Measurements from ENCODE around the gene MAPK7.

The MAPK7 gene

GRCh38 chr17:19379361-19380065, 1.2 kb downstream of the MAPK7 start:
- TF ChIP-seq SCRT2 (tag by site-specific recombination; IDR thresholded peaks at IDR 0.05) (no peak), ZNF174 (tag by site-specific recombination; IDR thresholded peaks at IDR 0.05) (no peak), ZNF274 (IDR thresholded peaks at IDR 0.05; ENCODE audit: low read length) (no peak), ZNF274 (tag by site-specific recombination; IDR thresholded peaks at IDR 0.05; ENCODE audit: borderline replicate concordance) (no peak), ZNF677 (tag by site-specific recombination; IDR thresholded peaks at IDR 0.05) (no peak)
- H3K27ac ChIP-seq (ENCODE audit: extremely low read depth, low read depth, low read length): no peak overlapping the region
- H3K9me3 ChIP-seq (ENCODE audit: control insufficient read depth, insufficient read depth, low read depth, low read length): no peaks in the 10 kb centered on the region
- ChIA-PET POLR2A (interaction anchor here (2.5 kb wide), 1 partner anchor 9 kb away, joined by 57 read pairs; the partner anchor contains the start of gene MFAP4), CTCF (interaction anchor here (1.1 to 3.9 kb wide), 2 partner anchors 17 to 427 kb away, joined by 4 to 33 read pairs; partner anchors contain the start of gene B9D1)
- H3K4me1 ChIP-seq (ENCODE audit: control insufficient read depth, insufficient read depth, low read length): peaks cover 8% of the 10 kb centered on the region
- H3K36me3 ChIP-seq (ENCODE audit: control insufficient read depth in 2 of 2, insufficient read depth in 1 of 2, low read length in 2 of 2): peaks cover 24 to 54% of the 10 kb centered on the region in 2 experiments
- peak overlapping the region; percentile 69 for H3K4me3 ChIP-seq (ENCODE audit: low read depth, low read length)

GRCh38 chr17:19380481-19381301, 2.4 kb downstream of the MAPK7 start:
- ChIA-PET CTCF (interaction anchor here (3.9 kb wide), 1 partner anchor 18 kb away, joined by 33 read pairs; the partner anchor contains the start of gene B9D1), POLR2A (no interaction called here)

GRCh38 chr17:19381361-19381740, 3.1 kb downstream of the MAPK7 start:
- Histone ChIP-seq H3K9me3 (ENCODE audit: control insufficient read depth, insufficient read depth, low read depth, low read length) (no peaks in the 10 kb centered on the region), H3K4me1 (ENCODE audit: control insufficient read depth, insufficient read depth, low read length) (peaks cover 12% of the 10 kb centered on the region), H3K27ac (ENCODE audit: extremely low read depth, low read depth, low read length) (no peak overlapping the region), H3K4me3 (ENCODE audit: low read depth, low read length) (no peak overlapping the region), H3K36me3 (ENCODE audit: control insufficient read depth in 2 of 2, insufficient read depth in 1 of 2, low read length in 2 of 2) (peaks cover 24 to 64% of the 10 kb centered on the region in 2 experiments)
- ChIA-PET CTCF (no interaction called here), POLR2A (no interaction called here)
- TF ChIP-seq GLIS2 (tag by site-specific recombination; IDR thresholded peaks at IDR 0.05) (no peak), PATZ1 (tag by site-specific recombination; IDR thresholded peaks at IDR 0.05) (no peak), ZNF169 (tag by site-specific recombination; IDR thresholded peaks at IDR 0.05) (no peak), ZNF785 (tag by site-specific recombination; IDR thresholded peaks at IDR 0.05) (no peak), ZNF629 (tag by site-specific recombination; IDR thresholded peaks at IDR 0.05) (no peak), ZSCAN4 (tag by site-specific recombination; IDR thresholded peaks at IDR 0.05) (no peak), ZNF174 (tag by site-specific recombination; IDR thresholded peaks at IDR 0.05) (no peak), ZNF707 (tag by site-specific recombination; IDR thresholded peaks at IDR 0.05) (no peak), ZNF529 (tag by site-specific recombination; IDR thresholded peaks at IDR 0.05; ENCODE audit: insufficient replicate concordance) (no peak), ZSCAN18 (tag by site-specific recombination; IDR thresholded peaks at IDR 0.05) (no peak), ZNF157 (tag by site-specific recombination; IDR thresholded peaks at IDR 0.05) (no peak), PRDM6 (tag by site-specific recombination; IDR thresholded peaks at IDR 0.05) (no peak)

More at GRCh38 chr17:19380481-19381301, 2.4 kb downstream of the MAPK7 start:
- no peaks in the 10 kb centered on the region for H3K9me3 ChIP-seq (ENCODE audit: control insufficient read depth, insufficient read depth, low read depth, low read length)
- TF ChIP-seq ZNF175 (tag by site-specific recombination; IDR thresholded peaks at IDR 0.05) (no peak), HIC1 (tag by site-specific recombination; IDR thresholded peaks at IDR 0.05) (0 out of 2 replicates have a peak, but pooled peaks have one; percentile 35)
- peaks cover 24 to 64% of the 10 kb centered on the region in 2 experiments for H3K36me3 ChIP-seq (ENCODE audit: control insufficient read depth in 2 of 2, insufficient read depth in 1 of 2, low read length in 2 of 2)
- no peak overlapping the region for H3K27ac ChIP-seq (ENCODE audit: extremely low read depth, low read depth, low read length)
- peaks cover 10% of the 10 kb centered on the region for H3K4me1 ChIP-seq (ENCODE audit: control insufficient read depth, insufficient read depth, low read length)
- no peak overlapping the region for H3K4me3 ChIP-seq (ENCODE audit: low read depth, low read length)
